ENCODE measurements around the gene UBAC2.

DNA sequence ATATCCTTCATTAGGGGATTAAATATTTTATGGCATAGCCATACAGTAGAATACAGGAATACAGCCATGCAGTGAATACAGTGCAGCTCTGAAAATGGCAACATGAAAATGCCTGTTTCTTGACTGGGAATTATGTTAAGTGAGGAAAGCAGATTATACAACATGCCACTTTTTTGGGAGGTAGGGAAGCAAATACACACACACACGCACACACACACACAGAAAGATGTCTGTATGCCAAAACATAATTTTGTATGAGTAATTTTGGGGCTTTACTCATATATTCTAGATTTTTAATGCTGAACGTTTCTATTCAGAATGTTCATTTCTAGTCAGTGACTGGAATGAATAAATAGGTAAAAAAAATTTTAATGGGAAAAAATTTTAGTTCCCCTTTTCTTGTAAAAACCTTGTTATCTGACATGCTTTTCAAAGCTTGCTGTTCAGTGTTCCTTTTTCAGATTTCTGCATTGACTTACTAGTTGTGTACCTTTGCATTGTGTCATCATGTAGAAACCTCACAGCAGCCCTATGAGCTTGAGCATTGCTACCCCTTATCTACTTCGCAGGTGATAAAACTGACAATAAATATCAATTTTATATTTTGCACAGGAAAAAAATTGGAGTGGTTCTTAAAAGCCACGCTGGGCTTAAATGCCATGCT, 98.7 kb downstream of the UBAC2 start:
- TF ChIP-seq, protein P1, sequence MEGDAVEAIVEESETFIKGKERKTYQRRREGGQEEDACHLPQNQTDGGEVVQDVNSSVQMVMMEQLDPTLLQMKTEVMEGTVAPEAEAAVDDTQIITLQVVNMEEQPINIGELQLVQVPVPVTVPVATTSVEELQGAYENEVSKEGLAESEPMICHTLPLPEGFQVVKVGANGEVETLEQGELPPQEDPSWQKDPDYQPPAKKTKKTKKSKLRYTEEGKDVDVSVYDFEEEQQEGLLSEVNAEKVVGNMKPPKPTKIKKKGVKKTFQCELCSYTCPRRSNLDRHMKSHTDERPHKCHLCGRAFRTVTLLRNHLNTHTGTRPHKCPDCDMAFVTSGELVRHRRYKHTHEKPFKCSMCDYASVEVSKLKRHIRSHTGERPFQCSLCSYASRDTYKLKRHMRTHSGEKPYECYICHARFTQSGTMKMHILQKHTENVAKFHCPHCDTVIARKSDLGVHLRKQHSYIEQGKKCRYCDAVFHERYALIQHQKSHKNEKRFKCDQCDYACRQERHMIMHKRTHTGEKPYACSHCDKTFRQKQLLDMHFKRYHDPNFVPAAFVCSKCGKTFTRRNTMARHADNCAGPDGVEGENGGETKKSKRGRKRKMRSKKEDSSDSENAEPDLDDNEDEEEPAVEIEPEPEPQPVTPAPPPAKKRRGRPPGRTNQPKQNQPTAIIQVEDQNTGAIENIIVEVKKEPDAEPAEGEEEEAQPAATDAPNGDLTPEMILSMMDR (IDR thresholded peaks at IDR 0.05) = no peak
- TF ChIP-seq EZH2 (IDR thresholded peaks at IDR 0.05) = no peak

Measured in neural progenitor cell (in vitro differentiated cells).